ENCODE measurements around the gene SLCO1B3.

- TF ChIP-seq GATA3 (IDR thresholded peaks at IDR 0.05; ENCODE audit: low read depth, low read length) (no peak), GATA2 (IDR thresholded peaks at IDR 0.05; ENCODE audit: low read depth, low read length) (no peak)
Observed at GRCh38 chr12:20800160-20800559, 10.3 kb upstream of the SLCO1B3 start.

Data from SH-SY5Y (cell line).